Progenitor cell of endocrine pancreas (in vitro differentiated cells): ENCODE measurements around the gene SDC3. TPM values are rescaled to one million over a fixed set of nuclear protein-coding genes. Genes with fewer than 3 reads are reported as not detected.

Source experiments
- DNase-seq: peaks from one replicate; pipeline ENCODE4 v3.0.0; 2021; ENCODE audit warnings: low spot score; ENCODE audit not compliant: unreplicated experiment
- H3K27ac Mint-ChIP-seq: 2 replicates; pipeline ENCODE4 v1.8.0; 2021; ENCODE audit warnings: mild to moderate bottlenecking, moderate library complexity, mixed read lengths
- H3K27me3 Mint-ChIP-seq: 2 replicates; pipeline ENCODE4 v1.8.0; 2021; ENCODE audit warnings: mixed read lengths
- H3K36me3 Mint-ChIP-seq: 2 replicates; pipeline ENCODE4 v1.8.0; 2022; ENCODE audit warnings: mixed read lengths; ENCODE audit not compliant: insufficient read depth
- H3K4me1 Mint-ChIP-seq: 2 replicates; pipeline ENCODE4 v1.8.0; 2021; ENCODE audit warnings: low read depth, mixed read lengths
- H3K4me3 Mint-ChIP-seq: 2 replicates; pipeline ENCODE4 v1.8.0; 2021; ENCODE audit warnings: low read depth, mild to moderate bottlenecking, moderate library complexity, mixed read lengths
- H3K9me3 Mint-ChIP-seq: 2 replicates; pipeline ENCODE4 v1.8.0; 2021; ENCODE audit warnings: low read depth, mixed read lengths
- total RNA-seq: library from RNA; stranded (reverse); gene quantifications from 2 replicates; pipeline ENCODE4 v1.2.1, GENCODE V29; 2021
- TF ChIP-seq, protein P1 (sequence below): fragments of 200-600 bp; sonication (generic); IDR thresholded peaks from one replicate; pipeline ENCODE4 v1.5.0; 2021; ENCODE audit warnings: antibody characterized with exemption, mild to moderate bottlenecking; ENCODE audit not compliant: unreplicated experiment

SDC3 gene
- total RNA-seq, 1 donor from 2014 or later = 33.7 TPM

- Mint-ChIP-seq H3K4me3 (no peak overlapping the region), H3K36me3 (peaks cover 22% of the 10 kb centered on the region), H3K27ac (peak overlapping the region; percentile 33), H3K9me3 (no peaks in the 10 kb centered on the region), H3K4me1 (peaks cover 22% of the 10 kb centered on the region), H3K27me3 (no peaks in the 10 kb centered on the region)
- DNase-seq = no peak
- TF ChIP-seq, protein P1, sequence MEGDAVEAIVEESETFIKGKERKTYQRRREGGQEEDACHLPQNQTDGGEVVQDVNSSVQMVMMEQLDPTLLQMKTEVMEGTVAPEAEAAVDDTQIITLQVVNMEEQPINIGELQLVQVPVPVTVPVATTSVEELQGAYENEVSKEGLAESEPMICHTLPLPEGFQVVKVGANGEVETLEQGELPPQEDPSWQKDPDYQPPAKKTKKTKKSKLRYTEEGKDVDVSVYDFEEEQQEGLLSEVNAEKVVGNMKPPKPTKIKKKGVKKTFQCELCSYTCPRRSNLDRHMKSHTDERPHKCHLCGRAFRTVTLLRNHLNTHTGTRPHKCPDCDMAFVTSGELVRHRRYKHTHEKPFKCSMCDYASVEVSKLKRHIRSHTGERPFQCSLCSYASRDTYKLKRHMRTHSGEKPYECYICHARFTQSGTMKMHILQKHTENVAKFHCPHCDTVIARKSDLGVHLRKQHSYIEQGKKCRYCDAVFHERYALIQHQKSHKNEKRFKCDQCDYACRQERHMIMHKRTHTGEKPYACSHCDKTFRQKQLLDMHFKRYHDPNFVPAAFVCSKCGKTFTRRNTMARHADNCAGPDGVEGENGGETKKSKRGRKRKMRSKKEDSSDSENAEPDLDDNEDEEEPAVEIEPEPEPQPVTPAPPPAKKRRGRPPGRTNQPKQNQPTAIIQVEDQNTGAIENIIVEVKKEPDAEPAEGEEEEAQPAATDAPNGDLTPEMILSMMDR = no peak
Observed at GRCh38 chr1:30930631-30931173, 22.1 kb upstream of the SDC3 start.

DNA sequence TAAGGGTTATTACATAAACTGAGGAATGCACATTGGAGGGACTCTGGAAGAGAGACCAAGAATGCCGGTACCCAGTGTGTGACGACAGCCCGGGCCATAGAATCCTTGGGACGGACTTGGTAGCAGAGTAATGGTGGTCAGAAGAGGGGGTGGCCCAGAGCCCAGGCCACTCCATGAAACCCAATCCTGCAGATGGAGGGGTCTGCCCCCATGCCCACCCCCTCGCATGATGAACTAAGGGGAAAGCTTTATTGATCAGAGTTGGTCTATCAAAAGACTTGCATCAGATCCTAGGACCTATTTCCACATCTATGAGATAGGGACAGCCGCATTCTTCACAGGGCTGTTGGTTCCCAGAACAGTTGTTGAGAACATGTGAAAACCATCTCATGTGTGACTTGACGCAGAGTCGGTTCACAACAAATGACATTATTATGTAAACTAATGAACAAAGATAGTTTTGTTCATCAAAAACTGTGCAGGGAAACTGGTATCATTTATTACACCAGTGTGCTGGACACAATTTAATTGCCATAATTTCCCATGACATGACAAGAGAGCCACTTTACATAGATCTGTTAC, 21.5 kb upstream of the SDC3 start:
- no peak for DNase-seq
- TF ChIP-seq, protein P1 = no peak
- H3K27ac Mint-ChIP-seq = peak overlapping the region; percentile 85
- H3K4me1 Mint-ChIP-seq = peaks cover 18% of the 10 kb centered on the region
- no peaks in the 10 kb centered on the region for H3K27me3 Mint-ChIP-seq
- H3K4me3 Mint-ChIP-seq = no peak overlapping the region
- H3K36me3 Mint-ChIP-seq = peaks cover 17% of the 10 kb centered on the region
- H3K9me3 Mint-ChIP-seq = no peaks in the 10 kb centered on the region

GRCh38 chr1:30929135-30929889, 20.8 kb upstream of the SDC3 start:
- peak overlapping the region; percentile 85 for H3K27ac Mint-ChIP-seq

GRCh38 chr1:30928789-30929134, 20.2 kb upstream of the SDC3 start:
- Mint-ChIP-seq H3K9me3 (no peaks in the 10 kb centered on the region), H3K4me3 (no peak overlapping the region), H3K4me1 (peaks cover 9% of the 10 kb centered on the region), H3K27ac (no peak overlapping the region), H3K36me3 (peaks cover 6% of the 10 kb centered on the region), H3K27me3 (no peaks in the 10 kb centered on the region)
- no peak for DNase-seq
- TF ChIP-seq, protein P1 = no peak

More at GRCh38 chr1:30929135-30929889, 20.8 kb upstream of the SDC3 start:
- TF ChIP-seq, protein P1 = peak; percentile 78
- no peaks in the 10 kb centered on the region for H3K9me3 Mint-ChIP-seq
- H3K4me3 Mint-ChIP-seq = no peak overlapping the region
- no peaks in the 10 kb centered on the region for H3K27me3 Mint-ChIP-seq
- peaks cover 13% of the 10 kb centered on the region for H3K4me1 Mint-ChIP-seq
- H3K36me3 Mint-ChIP-seq = peaks cover 11% of the 10 kb centered on the region
- DNase-seq = no peak

- TF ChIP-seq, protein P1 = no peak
- Mint-ChIP-seq H3K4me1 (peaks cover 7% of the 10 kb centered on the region), H3K27me3 (no peaks in the 10 kb centered on the region), H3K27ac (no peak overlapping the region), H3K36me3 (peaks cover 4% of the 10 kb centered on the region), H3K4me3 (no peak overlapping the region), H3K9me3 (no peaks in the 10 kb centered on the region)
- no peak for DNase-seq
Observed at GRCh38 chr1:30928171-30928570, 19.6 kb upstream of the SDC3 start.
